ENCODE results near the gene FOXC2.

DNA sequence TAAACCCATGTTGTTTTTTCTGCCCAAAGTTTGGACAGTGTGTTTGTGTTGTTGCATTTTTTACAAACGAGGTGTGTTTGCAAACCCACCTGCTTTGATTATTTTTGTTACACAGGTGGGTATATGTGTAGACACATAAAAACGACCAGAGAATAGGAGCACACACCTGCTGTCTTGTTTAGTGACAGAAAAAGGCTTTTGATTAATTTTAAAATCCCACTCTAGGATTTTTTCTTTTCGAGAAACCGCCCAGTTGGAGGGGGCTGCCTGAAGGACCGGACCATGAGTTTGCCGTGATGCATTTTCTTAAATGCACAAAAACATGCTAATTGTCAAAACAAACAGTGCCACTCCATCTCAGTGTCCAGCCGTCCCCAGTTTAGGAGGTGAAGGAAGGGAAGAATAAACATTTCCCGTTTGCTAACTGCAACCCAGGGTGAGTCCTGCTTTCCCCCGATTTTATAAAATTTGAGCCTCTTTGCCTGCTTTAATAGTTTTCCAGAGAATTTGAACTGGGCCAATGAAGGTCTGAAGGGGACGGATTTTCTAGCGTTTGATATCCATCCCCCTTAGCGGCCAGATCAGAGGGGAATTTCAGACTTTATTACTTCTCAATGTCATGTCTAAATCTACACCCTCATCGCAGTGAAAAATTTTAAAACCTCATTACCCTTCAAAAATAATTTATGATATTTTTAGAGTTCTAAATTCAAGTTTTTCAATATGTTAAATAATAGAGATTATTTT lies 3.2 kb downstream of the FOXC2 start:
- TF ChIP-seq, protein P1, sequence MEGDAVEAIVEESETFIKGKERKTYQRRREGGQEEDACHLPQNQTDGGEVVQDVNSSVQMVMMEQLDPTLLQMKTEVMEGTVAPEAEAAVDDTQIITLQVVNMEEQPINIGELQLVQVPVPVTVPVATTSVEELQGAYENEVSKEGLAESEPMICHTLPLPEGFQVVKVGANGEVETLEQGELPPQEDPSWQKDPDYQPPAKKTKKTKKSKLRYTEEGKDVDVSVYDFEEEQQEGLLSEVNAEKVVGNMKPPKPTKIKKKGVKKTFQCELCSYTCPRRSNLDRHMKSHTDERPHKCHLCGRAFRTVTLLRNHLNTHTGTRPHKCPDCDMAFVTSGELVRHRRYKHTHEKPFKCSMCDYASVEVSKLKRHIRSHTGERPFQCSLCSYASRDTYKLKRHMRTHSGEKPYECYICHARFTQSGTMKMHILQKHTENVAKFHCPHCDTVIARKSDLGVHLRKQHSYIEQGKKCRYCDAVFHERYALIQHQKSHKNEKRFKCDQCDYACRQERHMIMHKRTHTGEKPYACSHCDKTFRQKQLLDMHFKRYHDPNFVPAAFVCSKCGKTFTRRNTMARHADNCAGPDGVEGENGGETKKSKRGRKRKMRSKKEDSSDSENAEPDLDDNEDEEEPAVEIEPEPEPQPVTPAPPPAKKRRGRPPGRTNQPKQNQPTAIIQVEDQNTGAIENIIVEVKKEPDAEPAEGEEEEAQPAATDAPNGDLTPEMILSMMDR (IDR thresholded peaks at IDR 0.05; ENCODE audit: low read depth, low read length), result no peak
- TF ChIP-seq EZH2phosphoT487 (IDR thresholded peaks at IDR 0.05; ENCODE audit: low read depth), result no peak

Measured in OCI-LY3 (cell line).